Osteoblast (primary cell): ENCODE results near the gene MTA1. TPM values are rescaled to one million over a fixed set of nuclear protein-coding genes. Genes with fewer than 3 reads are reported as not detected.
A peak's percentile ranks its signal among the peaks of the same experiment; 100 is the strongest.

Experiments
- DNase-seq: peaks from one replicate; pipeline ENCODE4 v3.0.0; 2011; ENCODE audit warnings: low spot score, mixed read lengths; ENCODE audit not compliant: insufficient read length; ENCODE audit errors: missing footprints
- H2AFZ ChIP-seq: 2 replicates; pipeline ENCODE4 v1.6.0; 2011; ENCODE audit warnings: mild to moderate bottlenecking, low read length
- H3K27ac ChIP-seq: 2 replicates; pipeline ENCODE4 v1.5.1; 2011; ENCODE audit warnings: mild to moderate bottlenecking, low read depth, low read length, moderate library complexity
- H3K27me3 ChIP-seq: 2 replicates; pipeline ENCODE4 v1.6.0; 2012; ENCODE audit warnings: mild to moderate bottlenecking, control low read depth, inconsistent platforms, low read length, moderate library complexity; ENCODE audit not compliant: insufficient read depth
- H3K36me3 ChIP-seq: 2 replicates; pipeline ENCODE4 v1.5.1; 2011; ENCODE audit warnings: mild to moderate bottlenecking, low read length, control low read depth, moderate library complexity; ENCODE audit not compliant: insufficient read depth
- H3K4me1 ChIP-seq: 2 replicates; pipeline ENCODE4 v1.5.1; 2011; ENCODE audit warnings: mild to moderate bottlenecking, low read length, control low read depth, moderate library complexity; ENCODE audit not compliant: insufficient read depth
- H3K4me2 ChIP-seq: 2 replicates; pipeline ENCODE4 v1.6.0; 2011; ENCODE audit warnings: mild to moderate bottlenecking, low read length; ENCODE audit not compliant: insufficient read depth
- H3K4me3 ChIP-seq: fragments of 200-600 bp; sonication (generic); 3 replicates; pipeline ENCODE4 v1.5.1; 2012; ENCODE audit warnings: mild to moderate bottlenecking, low read length, inconsistent platforms; ENCODE audit not compliant: insufficient read depth
- H3K79me2 ChIP-seq: 2 replicates; pipeline ENCODE4 v1.6.0; 2012; ENCODE audit warnings: mild to moderate bottlenecking, low read length, control low read depth, inconsistent platforms; ENCODE audit not compliant: insufficient read depth
- H3K9me3 ChIP-seq: 2 replicates; pipeline ENCODE4 v1.5.1; 2011; ENCODE audit warnings: low read depth, low read length, control low read depth
- H4K20me1 ChIP-seq: 2 replicates; pipeline ENCODE4 v1.6.0; 2012; ENCODE audit warnings: mild to moderate bottlenecking, low read length, control low read depth; ENCODE audit not compliant: insufficient read depth
- total RNA-seq: library from RNA; depleted of rRNA; stranded (reverse); fragments of >200 nt; gene quantifications from 2 replicates; pipeline ENCODE4 v1.2.3, GENCODE V29; 2012
- TF ChIP-seq, protein P1 (sequence below): IDR thresholded peaks from 2 replicates; pipeline ENCODE4 v1.5.1; 2011; ENCODE audit warnings: mild to moderate bottlenecking, low read depth, low read length, moderate library complexity; ENCODE audit errors: extremely low read depth

MTA1 gene
- total RNA-seq, 1 donor: 60.4 TPM

- Histone ChIP-seq H3K9me3 (no peaks in the 10 kb centered on the region), H3K4me2 (no peak overlapping the region), H3K36me3 (no peaks in the 10 kb centered on the region), H3K27ac (no peak overlapping the region), H3K27me3 (no peaks in the 10 kb centered on the region), H2AFZ (no peak overlapping the region), H3K79me2 (no peaks in the 10 kb centered on the region), H4K20me1 (no peaks in the 10 kb centered on the region), H3K4me3 (no peak overlapping the region), H3K4me1 (no peaks in the 10 kb centered on the region)
- no peak for DNase-seq
- TF ChIP-seq, protein P1, sequence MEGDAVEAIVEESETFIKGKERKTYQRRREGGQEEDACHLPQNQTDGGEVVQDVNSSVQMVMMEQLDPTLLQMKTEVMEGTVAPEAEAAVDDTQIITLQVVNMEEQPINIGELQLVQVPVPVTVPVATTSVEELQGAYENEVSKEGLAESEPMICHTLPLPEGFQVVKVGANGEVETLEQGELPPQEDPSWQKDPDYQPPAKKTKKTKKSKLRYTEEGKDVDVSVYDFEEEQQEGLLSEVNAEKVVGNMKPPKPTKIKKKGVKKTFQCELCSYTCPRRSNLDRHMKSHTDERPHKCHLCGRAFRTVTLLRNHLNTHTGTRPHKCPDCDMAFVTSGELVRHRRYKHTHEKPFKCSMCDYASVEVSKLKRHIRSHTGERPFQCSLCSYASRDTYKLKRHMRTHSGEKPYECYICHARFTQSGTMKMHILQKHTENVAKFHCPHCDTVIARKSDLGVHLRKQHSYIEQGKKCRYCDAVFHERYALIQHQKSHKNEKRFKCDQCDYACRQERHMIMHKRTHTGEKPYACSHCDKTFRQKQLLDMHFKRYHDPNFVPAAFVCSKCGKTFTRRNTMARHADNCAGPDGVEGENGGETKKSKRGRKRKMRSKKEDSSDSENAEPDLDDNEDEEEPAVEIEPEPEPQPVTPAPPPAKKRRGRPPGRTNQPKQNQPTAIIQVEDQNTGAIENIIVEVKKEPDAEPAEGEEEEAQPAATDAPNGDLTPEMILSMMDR: no peak
Observed at GRCh38 chr14:105378873-105379685, 40.5 kb upstream of the MTA1 start.

DNA sequence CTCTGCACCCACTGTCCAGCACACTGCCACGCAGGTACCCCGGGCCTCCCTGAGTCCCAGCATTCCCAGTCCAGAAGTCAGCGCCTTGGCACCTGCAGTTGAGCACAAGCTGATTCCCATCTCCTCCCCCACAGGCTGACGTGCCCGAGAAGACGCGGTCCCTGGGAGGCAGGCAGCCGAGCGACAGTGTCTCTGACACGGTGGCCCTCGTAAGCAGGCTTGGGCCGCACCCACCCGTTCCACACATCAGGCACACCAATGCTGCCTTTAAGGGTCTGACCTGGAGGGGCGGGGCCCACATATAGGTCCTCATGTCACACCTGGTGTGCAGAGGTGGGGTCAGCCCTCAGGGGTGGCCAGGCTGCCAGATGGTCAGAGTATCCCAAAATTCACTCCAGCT lies 39.7 kb upstream of the MTA1 start:
- no peaks in the 10 kb centered on the region for H3K4me1 ChIP-seq
- H3K27me3 ChIP-seq: no peaks in the 10 kb centered on the region
- no peak overlapping the region for H3K4me3 ChIP-seq
- H3K79me2 ChIP-seq: no peaks in the 10 kb centered on the region
- H3K36me3 ChIP-seq: no peaks in the 10 kb centered on the region
- TF ChIP-seq, protein P1: no peak
- no peak overlapping the region for H2AFZ ChIP-seq
- no peak overlapping the region for H3K27ac ChIP-seq
- DNase-seq: peak; percentile 89
- H3K9me3 ChIP-seq: no peaks in the 10 kb centered on the region
- H4K20me1 ChIP-seq: no peaks in the 10 kb centered on the region
- no peak overlapping the region for H3K4me2 ChIP-seq

DNA sequence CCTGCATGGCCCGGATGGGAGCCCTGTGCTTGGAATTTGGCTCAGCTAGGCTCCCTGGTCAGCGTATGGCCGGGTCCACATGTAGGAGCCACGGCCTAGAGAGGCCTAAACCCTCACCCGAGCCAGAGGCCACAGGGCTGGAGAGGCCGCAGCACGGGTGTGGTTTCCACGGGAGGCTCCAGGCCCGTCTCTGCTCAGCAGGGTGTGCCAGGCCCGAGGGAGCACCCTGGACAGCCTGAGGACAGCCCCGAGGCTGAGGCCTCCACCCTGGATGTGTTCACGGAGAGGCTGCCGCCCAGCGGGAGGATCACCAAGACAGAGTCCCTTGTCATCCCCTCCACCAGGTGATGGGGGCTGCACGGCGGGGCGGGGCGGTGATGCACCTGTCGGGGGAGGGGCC lies 38.9 kb upstream of the MTA1 start:
- H3K4me1 ChIP-seq: no peaks in the 10 kb centered on the region
- TF ChIP-seq, protein P1: no peak
- no peaks in the 10 kb centered on the region for H3K27me3 ChIP-seq
- no peak overlapping the region for H2AFZ ChIP-seq
- no peak for DNase-seq
- no peak overlapping the region for H3K4me2 ChIP-seq
- H3K36me3 ChIP-seq: no peaks in the 10 kb centered on the region
- no peak overlapping the region for H3K4me3 ChIP-seq
- no peaks in the 10 kb centered on the region for H3K79me2 ChIP-seq
- no peak overlapping the region for H3K27ac ChIP-seq
- H4K20me1 ChIP-seq: no peaks in the 10 kb centered on the region
- H3K9me3 ChIP-seq: no peaks in the 10 kb centered on the region

- DNase-seq: peak; percentile 80
- H3K79me2 ChIP-seq: no peaks in the 10 kb centered on the region
- no peaks in the 10 kb centered on the region for H4K20me1 ChIP-seq
- H3K36me3 ChIP-seq: no peaks in the 10 kb centered on the region
- H3K4me1 ChIP-seq: no peaks in the 10 kb centered on the region
- no peaks in the 10 kb centered on the region for H3K9me3 ChIP-seq
- no peaks in the 10 kb centered on the region for H3K27me3 ChIP-seq
- H2AFZ ChIP-seq: no peak overlapping the region
- TF ChIP-seq, protein P1: no peak
- no peak overlapping the region for H3K27ac ChIP-seq
- H3K4me3 ChIP-seq: no peak overlapping the region
- no peak overlapping the region for H3K4me2 ChIP-seq
Observed at GRCh38 chr14:105381446-105382342, 37.9 kb upstream of the MTA1 start.
